T-helper 2 cell treated with Interferon-gamma antibody and Interleukin-4, amounts not matched to agents 100 ng/mL and 5 ng/mL, for 36 hours (primary cell): Measurements from ENCODE around the gene SNX25. TPM values are rescaled to one million over a fixed set of nuclear protein-coding genes. Genes with fewer than 3 reads are reported as not detected.
"Not testable (repeated sequence)": the region's sequence is repeated elsewhere in the genome, so short reads cannot be mapped to it uniquely, and the experiment has no call there.

Source experiments
- intact Hi-C: fragments of 100-400 bp; cut with micrococcal nuclease; formaldehyde crosslinking; loops from one replicate; pipeline ENCODE4 v1.15.1; 2023
- total RNA-seq: library from RNA; stranded (reverse); gene quantifications from 2 replicates; pipeline ENCODE4 v1.2.3, GENCODE V29; 2022

Gene SNX25
- total RNA-seq, 1 donor from 2014 or later: 13.3 TPM

- intact Hi-C loops: no loop called here
Measured at GRCh38 chr4:185339941-185340340, 130.5 kb downstream of the SNX25 start.

- intact Hi-C loops: no loop called here
Measured at GRCh38 chr4:185341377-185341776, 132.0 kb downstream of the SNX25 start.

- intact Hi-C loops: no loop called here
Measured at GRCh38 chr4:185341841-185342240, 132.4 kb downstream of the SNX25 start.

- intact Hi-C loops: loop anchor here (2.0 kb wide), 1 partner anchor 51 kb away; the partner anchor contains the start of gene LRP2BP
Measured at GRCh38 chr4:185343726-185344581, 134.6 kb downstream of the SNX25 start.

GRCh38 chr4:185344743-185345538 is 135.5 kb downstream of the SNX25 start:
- intact Hi-C loops: loop anchor here (2.0 kb wide), 1 partner anchor 50 kb away; the partner anchor contains the start of gene LRP2BP

- intact Hi-C loops: no loop called here
Measured at GRCh38 chr4:185346975-185347601, 137.7 kb downstream of the SNX25 start.

- intact Hi-C loops: no loop called here
Measured at GRCh38 chr4:185351691-185352090, 142.3 kb downstream of the SNX25 start.

GRCh38 chr4:185352202-185352601 is 142.8 kb downstream of the SNX25 start:
- intact Hi-C loops: no loop called here

- intact Hi-C loops: no loop called here
Measured at GRCh38 chr4:185352741-185353140, 143.3 kb downstream of the SNX25 start.

GRCh38 chr4:185357211-185357610 is 147.8 kb downstream of the SNX25 start:
- intact Hi-C loops: no loop called here

GRCh38 chr4:185357733-185358440 is 148.5 kb downstream of the SNX25 start:
- intact Hi-C loops: no loop called here

- intact Hi-C loops: no loop called here
Measured at GRCh38 chr4:185358514-185358913, 149.1 kb downstream of the SNX25 start.

- intact Hi-C loops: no loop called here
Measured at GRCh38 chr4:185358959-185359358, 149.6 kb downstream of the SNX25 start.

GRCh38 chr4:185359767-185360446 is 150.5 kb downstream of the SNX25 start:
- intact Hi-C loops: no loop called here

GRCh38 chr4:185361872-185362271 is 152.5 kb downstream of the SNX25 start:
- intact Hi-C loops: no loop called here

GRCh38 chr4:185362570-185362969 is 153.2 kb downstream of the SNX25 start:
- intact Hi-C loops: not testable (repeated sequence)

- intact Hi-C loops: no loop called here
Measured at GRCh38 chr4:185363251-185363650, 153.9 kb downstream of the SNX25 start.

- intact Hi-C loops: no loop called here
Measured at GRCh38 chr4:185364886-185365285, 155.5 kb downstream of the SNX25 start.

- intact Hi-C loops: no loop called here
Measured at GRCh38 chr4:185369731-185370130, 160.3 kb downstream of the SNX25 start.

GRCh38 chr4:185370268-185370949 is 161.0 kb downstream of the SNX25 start:
- intact Hi-C loops: no loop called here
